Epithelial cell of esophagus (primary cell): Measurements from ENCODE around the gene NRM.

Experiments
- DNase-seq: peaks from one replicate; pipeline ENCODE4 v3.0.0; 2010; ENCODE audit warnings: low read depth
- H3K4me3 ChIP-seq: 2 replicates; pipeline ENCODE4 v1.5.1; 2011; ENCODE audit warnings: mild to moderate bottlenecking, low read length, control low read depth
- TF ChIP-seq, protein P1 (sequence below): IDR thresholded peaks from 2 replicates; pipeline ENCODE4 v1.5.1; 2011; ENCODE audit warnings: low read depth, mild to moderate bottlenecking, low read length, control low read depth, inconsistent platforms; ENCODE audit not compliant: insufficient read depth; ENCODE audit errors: missing control alignments

Gene NRM

DNA sequence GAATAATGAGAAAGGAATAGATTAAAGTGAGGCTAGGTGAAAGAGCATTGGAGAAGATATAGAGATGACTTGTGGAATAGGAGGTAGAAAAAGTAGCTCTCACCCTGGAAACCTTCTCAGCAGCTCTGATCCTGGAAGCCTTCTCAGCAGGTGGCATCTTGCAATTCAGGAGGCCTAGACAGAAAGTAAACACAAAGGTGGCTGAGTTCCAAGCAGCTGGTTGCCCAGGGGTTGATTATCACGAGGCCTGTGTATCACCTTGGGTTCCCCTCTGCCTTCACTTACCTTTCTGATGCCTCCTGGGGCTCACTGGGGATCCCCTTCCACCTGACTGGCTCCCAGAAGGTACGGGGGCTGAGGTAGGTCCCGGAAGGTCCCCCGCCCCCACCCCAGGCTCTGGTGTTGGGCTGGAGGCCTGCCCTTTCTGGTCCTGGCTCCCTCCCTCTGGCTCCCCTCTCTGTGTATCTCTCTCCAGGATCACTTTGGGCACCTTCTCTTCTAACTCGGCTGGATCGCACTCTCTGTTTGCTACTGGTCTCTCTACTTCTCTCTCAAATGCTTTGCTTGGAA, 16.6 kb upstream of the NRM start:
- H3K4me3 ChIP-seq: no peak overlapping the region
- DNase-seq: peak; percentile 33
- TF ChIP-seq, protein P1, sequence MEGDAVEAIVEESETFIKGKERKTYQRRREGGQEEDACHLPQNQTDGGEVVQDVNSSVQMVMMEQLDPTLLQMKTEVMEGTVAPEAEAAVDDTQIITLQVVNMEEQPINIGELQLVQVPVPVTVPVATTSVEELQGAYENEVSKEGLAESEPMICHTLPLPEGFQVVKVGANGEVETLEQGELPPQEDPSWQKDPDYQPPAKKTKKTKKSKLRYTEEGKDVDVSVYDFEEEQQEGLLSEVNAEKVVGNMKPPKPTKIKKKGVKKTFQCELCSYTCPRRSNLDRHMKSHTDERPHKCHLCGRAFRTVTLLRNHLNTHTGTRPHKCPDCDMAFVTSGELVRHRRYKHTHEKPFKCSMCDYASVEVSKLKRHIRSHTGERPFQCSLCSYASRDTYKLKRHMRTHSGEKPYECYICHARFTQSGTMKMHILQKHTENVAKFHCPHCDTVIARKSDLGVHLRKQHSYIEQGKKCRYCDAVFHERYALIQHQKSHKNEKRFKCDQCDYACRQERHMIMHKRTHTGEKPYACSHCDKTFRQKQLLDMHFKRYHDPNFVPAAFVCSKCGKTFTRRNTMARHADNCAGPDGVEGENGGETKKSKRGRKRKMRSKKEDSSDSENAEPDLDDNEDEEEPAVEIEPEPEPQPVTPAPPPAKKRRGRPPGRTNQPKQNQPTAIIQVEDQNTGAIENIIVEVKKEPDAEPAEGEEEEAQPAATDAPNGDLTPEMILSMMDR: no peak

DNA sequence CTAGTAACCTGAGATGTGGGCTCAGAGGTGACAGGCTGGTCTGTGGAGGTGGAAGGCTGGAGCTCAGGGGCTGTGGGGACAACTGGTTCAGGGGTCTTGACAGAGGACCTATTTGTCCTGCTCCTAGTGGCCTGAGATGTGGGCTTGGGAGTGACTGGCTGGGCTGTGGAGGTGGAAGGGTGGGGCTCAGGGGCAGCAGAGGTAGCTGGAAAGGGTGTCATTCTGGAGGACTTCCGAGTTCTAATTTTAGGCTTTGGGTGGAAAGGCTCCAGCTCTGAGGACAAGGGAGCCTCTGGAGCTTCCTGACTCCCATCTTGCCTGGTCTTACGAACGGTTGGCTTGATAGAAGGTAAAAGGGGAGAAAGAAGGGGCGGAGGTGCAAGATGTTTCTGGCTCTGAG, 14.8 kb upstream of the NRM start:
- DNase-seq: no peak
- TF ChIP-seq, protein P1: no peak
- no peak overlapping the region for H3K4me3 ChIP-seq

DNA sequence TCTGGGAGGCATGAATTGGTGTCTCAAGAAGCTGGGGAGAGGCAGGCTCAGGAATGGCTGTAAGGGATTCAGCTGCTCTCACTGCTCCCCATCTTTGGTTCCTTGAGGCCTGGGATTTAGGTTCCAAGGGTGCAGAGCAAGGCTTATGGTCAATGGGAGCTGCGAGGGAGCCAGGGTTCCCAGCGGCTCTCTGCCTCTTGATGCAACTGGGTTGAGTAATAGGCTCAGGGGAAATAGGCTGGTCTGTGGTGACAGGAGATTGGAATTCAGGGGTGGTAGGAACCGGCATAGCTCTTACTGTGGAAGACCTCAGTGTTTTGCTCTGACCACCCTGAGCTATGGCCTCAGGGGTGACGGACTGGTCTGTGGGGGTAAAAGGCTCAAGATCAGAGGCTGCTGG, 13.0 kb upstream of the NRM start:
- TF ChIP-seq, protein P1: no peak
- no peak overlapping the region for H3K4me3 ChIP-seq
- DNase-seq: no peak

DNA sequence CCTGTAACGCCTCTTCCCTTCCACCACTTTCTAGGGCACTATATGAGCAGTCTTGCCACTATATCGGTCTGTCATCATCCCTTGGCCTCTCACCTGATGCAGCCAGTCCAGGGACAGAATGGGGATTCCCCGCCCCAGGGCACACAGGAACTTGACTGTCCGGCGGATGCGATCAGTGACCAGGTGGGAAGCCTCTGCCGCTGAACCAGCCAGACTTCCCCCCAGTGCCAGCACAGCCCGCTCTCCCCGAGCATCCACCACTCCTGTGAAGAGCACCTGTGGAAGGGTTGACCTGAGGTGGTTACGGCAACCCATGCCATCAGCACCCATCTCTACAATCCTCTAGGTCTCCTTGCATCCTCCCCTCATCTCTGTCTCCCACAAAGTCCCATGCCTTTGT, 12.2 kb upstream of the NRM start:
- TF ChIP-seq, protein P1: no peak
- no peak for DNase-seq
- no peak overlapping the region for H3K4me3 ChIP-seq

DNA sequence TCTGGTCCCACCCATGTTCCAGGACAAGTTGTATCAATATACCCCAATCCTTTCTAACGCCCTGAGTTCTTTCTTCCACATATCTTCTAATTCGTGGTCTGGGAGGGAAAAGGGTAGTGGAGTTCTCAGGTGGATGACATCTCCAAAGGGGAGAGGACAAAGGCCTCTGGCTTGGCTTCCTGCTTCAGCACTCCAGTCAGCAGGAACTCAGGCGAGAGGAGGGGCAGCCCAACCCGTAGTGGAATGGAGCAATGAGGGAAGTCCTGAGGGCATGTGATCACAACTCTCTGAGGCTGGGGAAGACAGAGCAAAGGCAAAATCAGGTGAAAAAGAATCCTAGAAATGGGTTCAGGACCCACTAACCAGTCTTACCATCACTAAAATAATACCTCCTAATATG, 9.6 kb upstream of the NRM start:
- TF ChIP-seq, protein P1: no peak
- peak; percentile 70 for DNase-seq
- no peak overlapping the region for H3K4me3 ChIP-seq

DNA sequence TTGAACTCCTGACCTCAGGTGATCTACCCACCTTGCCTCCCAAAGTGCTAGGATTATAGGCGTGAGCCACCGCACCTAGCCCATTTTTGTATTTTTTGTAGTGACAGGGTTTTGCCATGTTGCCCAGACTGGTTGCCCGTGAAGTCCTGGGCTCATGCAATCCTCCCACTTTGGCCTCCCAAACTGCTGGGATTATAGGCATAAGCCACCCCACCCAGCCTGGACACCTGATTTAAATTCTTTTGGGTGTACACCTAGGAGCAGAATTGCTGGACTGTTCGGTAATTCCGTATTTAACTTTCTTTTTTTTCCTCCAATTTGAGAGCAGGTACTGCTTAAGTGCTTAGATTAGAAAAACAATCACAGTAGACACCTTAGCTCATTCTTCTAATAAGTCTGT, 5.6 kb upstream of the NRM start:
- TF ChIP-seq, protein P1: no peak

DNA sequence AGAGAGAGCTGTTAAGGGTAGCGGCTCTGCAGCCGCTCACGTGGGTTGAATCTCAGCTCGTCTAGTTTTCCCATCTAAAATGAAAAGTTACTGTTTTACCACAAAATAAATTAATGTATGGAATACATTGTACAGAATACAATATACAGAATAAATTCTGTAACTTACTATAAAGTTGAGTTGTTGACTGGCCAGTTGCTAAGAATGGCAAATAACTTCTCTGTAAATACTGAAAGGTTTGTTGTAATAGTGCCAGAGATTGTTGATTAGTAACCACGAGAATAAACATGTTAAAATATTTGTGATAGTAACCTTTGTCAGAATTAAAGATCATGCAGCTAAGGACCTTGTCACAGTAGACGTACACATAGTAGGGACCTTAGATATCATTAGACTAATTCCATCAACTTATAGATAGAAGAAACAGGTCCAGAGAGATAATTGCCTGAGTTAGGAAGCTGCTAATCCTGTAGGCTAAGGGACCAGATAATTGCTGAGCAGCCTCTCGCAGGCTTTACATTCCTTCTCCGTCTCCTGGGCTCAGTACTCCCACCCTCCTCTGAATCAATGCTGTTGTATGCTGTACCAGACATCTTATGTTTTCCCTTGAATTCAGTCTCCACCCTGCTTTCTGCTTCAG, 544 bp upstream of the NRM start:
- no peak for DNase-seq
- TF ChIP-seq, protein P1: no peak
- no peak overlapping the region for H3K4me3 ChIP-seq

More for the DNA sequence above, 5.6 kb upstream of the NRM start:
- H3K4me3 ChIP-seq: no peak overlapping the region
- no peak for DNase-seq
